ENCODE data around the gene TMEM158.
A peak's percentile ranks its signal among the peaks of the same experiment; 100 is the strongest.

Gene TMEM158

DNA sequence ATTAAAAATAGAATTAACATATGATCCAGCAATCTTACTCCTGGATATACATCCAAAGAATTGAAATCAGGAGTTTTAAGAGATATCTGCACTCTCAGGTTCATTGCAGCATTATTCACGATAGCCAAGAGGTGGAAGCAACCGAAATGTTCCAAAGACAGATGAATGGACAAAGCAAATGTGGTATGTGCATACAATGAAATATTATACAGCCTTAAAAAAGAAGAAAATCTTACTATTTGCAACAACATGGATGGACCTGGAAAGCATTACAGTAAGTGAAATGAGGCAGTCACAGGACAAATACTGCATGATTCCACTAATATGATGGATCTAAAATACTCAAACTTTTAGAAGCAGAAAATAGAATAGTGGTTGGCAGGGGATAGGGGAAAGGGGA, 9.3 kb upstream of the TMEM158 start:
- no peak overlapping the region for H3K4me3 ChIP-seq (ENCODE audit: low read depth, low read length)
- TF ChIP-seq, protein P1, sequence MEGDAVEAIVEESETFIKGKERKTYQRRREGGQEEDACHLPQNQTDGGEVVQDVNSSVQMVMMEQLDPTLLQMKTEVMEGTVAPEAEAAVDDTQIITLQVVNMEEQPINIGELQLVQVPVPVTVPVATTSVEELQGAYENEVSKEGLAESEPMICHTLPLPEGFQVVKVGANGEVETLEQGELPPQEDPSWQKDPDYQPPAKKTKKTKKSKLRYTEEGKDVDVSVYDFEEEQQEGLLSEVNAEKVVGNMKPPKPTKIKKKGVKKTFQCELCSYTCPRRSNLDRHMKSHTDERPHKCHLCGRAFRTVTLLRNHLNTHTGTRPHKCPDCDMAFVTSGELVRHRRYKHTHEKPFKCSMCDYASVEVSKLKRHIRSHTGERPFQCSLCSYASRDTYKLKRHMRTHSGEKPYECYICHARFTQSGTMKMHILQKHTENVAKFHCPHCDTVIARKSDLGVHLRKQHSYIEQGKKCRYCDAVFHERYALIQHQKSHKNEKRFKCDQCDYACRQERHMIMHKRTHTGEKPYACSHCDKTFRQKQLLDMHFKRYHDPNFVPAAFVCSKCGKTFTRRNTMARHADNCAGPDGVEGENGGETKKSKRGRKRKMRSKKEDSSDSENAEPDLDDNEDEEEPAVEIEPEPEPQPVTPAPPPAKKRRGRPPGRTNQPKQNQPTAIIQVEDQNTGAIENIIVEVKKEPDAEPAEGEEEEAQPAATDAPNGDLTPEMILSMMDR (IDR thresholded peaks at IDR 0.05; ENCODE audit: control insufficient read depth, extremely low read depth, insufficient read depth) = no peak
- no peak for DNase-seq (ENCODE audit: low read depth)

DNA sequence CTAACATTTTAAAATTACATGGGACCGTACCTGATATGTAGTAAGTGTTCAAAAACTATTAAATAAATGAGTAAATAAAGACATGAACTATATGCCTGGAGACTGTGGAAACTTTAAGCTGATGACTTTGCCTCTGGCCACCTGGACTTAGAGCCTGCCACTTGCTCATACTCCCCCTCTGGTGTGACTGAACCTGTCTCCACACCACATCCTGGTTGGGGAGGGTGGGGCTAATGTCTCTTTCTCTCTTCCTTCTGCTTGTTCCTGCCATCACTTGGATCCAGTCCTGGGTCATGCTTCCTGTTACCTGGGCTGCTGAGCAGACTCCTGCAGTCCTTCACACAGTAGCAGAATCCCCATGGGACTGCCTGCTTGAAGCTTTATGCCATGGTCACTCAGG, 8.2 kb upstream of the TMEM158 start:
- no peak overlapping the region for H3K4me3 ChIP-seq (ENCODE audit: low read depth, low read length)
- TF ChIP-seq, protein P1 (IDR thresholded peaks at IDR 0.05; ENCODE audit: control insufficient read depth, extremely low read depth, insufficient read depth) = no peak
- DNase-seq (ENCODE audit: low read depth) = no peak

DNA sequence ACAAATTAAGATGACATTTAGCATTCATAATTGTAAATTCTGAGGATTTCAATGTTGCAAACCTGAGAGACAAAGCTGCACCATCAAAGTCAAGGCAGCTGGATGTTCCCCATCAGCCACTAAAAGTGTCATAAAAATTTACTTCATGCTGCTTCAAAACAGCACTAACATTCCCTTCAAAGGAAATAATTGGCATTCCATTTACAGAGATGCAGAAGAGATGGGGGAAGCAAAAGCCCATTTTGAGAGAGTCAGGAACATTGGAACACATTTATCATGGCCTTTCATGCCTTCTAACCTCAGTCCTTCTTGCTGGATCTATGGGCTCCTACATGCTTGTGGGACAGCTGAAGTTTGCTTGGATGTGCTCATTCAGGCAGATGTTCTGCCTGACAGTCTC, 6.4 kb upstream of the TMEM158 start:
- TF ChIP-seq, protein P1 (IDR thresholded peaks at IDR 0.05; ENCODE audit: control insufficient read depth, extremely low read depth, insufficient read depth) = no peak
- H3K4me3 ChIP-seq (ENCODE audit: low read depth, low read length) = no peak overlapping the region
- no peak for DNase-seq (ENCODE audit: low read depth)

DNA sequence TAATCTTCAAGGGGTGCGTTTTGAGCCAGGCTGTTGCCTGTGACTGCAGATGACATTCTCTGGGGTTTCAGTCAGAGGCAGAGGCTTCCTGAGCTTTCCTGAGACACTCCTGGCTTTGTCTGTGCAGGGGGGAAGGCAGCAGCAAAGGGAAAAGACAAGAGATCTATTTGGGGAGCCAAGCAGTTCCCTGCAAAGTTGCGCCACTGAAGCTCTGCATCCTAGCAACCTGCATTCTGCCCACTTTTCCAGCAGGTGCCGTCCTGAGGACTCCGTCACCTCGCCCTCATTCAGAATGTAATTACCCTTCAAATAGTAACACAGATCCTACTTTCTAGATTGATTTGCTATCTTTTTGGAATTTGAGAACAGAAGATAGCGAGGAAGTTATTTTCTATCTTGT, 1.9 kb upstream of the TMEM158 start:
- no peak for DNase-seq (ENCODE audit: low read depth)
- TF ChIP-seq, protein P1 (IDR thresholded peaks at IDR 0.05; ENCODE audit: control insufficient read depth, extremely low read depth, insufficient read depth) = no peak
- H3K4me3 ChIP-seq (ENCODE audit: low read depth, low read length) = no peak overlapping the region

DNA sequence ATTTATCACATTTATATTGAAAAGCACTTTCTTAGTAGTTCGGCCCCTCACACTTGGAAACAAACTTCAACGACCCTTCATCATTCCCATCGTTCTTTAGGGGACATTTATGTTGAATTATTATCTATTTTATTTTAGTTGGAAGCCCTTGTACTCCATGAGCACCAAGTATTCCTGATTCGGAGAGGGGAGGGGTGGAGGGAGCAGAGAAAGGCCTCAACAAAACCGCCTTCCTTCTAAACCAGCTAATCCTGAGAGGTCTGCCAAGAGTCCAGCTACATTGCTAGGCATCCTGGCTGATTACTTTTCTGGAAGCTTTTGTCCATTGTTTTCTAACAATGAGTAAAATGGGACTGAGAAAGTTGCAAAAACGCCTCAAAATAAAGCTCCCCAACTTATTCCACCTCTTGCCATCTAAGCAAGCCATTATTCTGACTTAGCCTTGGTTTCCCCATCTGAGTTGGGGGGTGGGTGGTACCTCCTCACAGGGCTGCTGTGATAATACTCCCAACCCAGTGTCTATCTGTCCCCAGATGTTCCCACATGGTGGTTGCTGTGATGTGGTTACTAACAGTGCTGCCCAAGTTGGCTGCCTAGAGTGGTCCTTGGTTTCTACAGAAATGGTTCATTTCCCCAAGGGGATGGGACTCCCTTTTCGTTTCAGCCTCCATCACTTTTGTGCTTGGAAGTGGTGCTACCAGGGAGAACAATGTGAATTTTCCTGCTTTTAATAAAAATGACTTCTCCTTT, 1.2 kb upstream of the TMEM158 start:
- TF ChIP-seq, protein P1 (IDR thresholded peaks at IDR 0.05; ENCODE audit: control insufficient read depth, extremely low read depth, insufficient read depth) = no peak
- no peak for DNase-seq (ENCODE audit: low read depth)
- H3K4me3 ChIP-seq (ENCODE audit: low read depth, low read length) = no peak overlapping the region

DNA sequence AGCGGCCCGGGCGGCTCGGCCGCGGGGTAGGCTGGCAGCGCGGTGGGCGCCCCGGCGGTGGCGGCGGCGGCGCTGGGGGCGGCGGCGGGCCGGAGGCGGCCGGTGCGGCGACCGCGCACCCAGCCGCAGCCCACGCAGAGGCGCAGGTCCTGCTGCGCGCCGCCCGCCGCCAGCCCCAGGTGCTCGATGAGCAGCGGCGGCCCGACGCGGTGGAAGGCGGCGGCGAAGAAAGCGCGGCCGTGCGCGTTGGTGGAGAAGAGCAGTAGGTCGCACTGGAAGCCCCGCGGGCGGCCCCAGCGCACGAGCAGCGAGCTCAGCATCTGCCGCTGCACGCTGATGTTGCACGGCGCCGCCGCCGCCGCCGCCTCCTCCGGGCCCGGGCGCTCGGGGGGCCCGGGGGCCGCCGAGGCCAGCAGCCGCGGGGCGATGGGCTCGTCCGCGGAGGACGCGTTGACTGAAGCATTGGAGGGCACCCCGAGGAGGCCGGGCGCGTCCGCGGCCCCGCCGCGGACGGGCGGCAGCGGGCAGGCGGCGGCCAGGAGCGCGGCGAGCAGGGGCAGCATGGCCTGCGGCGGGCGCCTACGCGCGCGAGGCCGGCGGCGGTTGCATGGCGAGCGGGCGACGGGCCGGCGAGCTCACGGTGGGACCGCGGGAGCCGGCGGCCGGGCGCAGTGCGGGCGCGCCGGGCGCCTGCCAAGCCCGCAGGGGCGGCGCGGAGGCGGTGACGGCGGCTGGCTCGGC, 452 bp downstream of the TMEM158 start:
- peak overlapping the region; percentile 40 for H3K4me3 ChIP-seq (ENCODE audit: low read depth, low read length)
- no peak for DNase-seq (ENCODE audit: low read depth)
- TF ChIP-seq, protein P1 (IDR thresholded peaks at IDR 0.05; ENCODE audit: control insufficient read depth, extremely low read depth, insufficient read depth) = no peak

Measured in LNCaP clone FGC (cell line).